ENCODE data around the gene PPP2R2C.

The PPP2R2C gene

DNA sequence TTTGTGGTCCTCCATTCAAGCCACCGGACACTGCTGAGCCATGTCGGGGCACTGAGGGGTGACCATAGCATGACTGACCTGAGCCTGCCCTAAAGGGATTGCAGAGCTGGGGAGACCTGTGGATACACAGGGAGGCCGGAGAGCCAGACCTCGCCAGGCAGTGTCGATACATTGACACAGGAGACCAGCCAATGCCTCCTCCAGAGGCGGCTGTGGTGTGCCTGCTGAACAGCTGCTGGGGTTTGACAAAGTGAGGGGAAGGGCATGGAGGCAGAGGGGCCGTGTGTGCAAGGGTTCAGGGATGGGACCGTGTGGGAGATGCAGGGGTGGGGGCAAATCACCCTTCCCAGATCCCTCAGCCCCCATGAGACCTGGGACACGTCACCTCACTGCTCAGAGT, 48.0 kb downstream of the PPP2R2C start:
- no peak for DNase-seq (ENCODE audit: low spot score)

DNA sequence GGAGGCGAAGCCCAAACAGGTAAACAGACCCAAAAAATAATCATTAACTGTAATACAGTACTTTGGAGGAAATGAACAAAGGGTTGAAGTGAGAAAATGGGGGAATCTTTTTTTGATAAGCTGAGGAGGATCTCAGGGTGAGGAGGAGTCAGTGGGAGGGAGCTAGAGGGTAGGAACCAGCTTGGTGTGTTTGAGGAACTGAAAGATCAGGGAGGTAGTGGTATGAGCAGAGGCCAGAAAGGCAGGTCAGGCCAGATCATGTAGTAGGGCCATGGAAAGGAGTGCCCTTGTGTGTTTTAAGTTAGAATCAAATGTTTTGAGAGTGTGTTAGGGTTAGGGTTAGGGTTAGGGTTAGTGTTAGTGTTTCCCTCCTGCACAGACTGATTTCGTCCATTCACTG, 48.8 kb downstream of the PPP2R2C start:
- DNase-seq (ENCODE audit: low spot score), result no peak

DNA sequence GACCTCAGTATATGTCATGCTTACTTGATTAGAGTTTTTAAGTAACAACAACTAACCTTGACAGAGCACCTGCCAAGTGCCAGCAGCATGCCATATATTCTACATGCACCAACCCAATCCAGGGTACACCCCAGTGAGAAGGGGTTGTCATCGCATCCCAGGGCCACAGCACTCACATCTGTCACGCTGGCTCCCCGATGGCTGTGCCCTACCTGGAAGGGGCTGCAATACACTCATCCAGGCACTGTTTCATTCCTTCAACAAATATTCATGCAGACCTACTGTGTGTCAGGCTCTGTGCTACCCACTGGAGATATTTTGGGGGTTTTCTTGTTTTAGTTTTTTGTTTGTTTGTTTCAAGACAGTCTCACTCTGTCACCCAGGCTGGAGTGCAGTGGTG, 49.5 kb downstream of the PPP2R2C start:
- no peak for DNase-seq (ENCODE audit: low spot score)

DNA sequence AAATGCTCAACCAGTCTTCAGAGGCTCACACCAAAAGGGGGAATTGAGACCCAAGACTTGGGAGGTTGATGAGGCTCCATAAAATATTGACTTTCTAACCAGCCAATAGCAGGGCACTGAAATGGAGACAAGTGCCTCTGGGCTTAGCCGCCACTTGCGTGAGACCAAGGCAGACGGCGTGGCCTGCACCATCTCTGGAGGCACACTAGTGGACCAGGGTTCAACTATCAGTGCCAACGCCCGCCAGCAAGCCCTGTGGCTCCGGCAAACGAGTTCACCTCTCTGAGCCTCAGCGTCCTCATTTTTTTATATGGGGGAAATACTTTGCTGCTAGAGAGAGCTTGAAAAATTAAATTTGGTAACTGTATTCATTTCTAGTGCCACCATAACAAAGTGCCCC, 50.3 kb downstream of the PPP2R2C start:
- no peak for DNase-seq (ENCODE audit: low spot score)

DNA sequence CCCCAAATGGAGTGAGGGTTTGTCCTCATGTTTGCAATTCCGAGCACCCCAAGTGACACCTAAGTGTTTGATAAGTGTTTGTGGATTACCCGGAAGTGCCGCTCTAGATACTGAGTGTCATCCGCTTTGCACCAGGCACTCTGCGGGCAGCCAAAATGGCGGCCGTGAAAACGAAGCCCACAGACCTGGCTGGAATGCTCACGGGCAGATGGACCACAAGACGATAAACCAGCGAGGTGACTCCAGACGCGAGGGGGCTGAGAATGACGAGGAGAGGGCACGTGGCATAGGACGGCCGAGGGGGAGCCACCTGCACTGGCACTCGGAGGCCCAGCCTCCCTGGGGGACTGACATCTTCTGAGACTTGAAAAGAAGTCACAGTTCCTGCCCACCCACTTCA, 51.0 kb downstream of the PPP2R2C start:
- DNase-seq (ENCODE audit: low spot score), result no peak

DNA sequence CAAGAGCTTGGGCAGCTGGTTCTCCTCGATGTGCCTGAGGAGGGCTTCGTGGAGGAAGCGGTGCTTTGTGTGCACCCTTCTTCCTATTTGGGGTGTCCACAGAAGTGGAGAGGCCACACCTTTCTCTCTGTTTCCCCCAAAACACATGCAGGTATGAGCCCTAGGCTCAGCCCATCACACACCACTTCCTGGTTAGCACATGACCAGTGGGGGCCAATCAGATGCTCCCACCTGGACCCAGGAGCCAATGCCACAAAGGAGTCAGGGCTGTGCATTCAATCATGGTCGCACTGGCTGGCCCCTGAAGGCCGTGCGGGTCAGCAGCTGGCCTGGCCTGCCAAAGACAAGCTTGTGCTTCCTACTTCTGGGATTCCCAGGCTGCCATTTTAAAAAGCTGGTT, 51.4 kb downstream of the PPP2R2C start:
- DNase-seq (ENCODE audit: low spot score), result no peak

DNA sequence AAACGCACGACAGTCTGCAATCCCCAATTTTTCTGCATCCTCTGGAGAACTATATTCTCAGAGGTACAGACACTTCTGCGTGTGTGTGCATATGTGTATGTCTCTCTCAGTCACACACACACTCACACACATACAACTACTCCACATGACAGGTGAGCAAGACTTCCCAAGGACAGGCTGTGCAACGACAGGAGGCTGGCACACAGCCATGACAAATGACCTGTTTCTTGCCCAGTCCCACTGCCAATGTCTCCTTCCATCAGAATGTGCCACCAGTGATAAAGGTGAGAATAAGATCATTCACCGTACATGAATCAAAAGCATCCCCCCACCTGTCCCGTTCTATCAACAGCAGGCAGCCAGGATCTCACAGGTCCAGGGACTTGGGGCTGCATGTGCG, 52.4 kb downstream of the PPP2R2C start:
- no peak for DNase-seq (ENCODE audit: low spot score)

DNA sequence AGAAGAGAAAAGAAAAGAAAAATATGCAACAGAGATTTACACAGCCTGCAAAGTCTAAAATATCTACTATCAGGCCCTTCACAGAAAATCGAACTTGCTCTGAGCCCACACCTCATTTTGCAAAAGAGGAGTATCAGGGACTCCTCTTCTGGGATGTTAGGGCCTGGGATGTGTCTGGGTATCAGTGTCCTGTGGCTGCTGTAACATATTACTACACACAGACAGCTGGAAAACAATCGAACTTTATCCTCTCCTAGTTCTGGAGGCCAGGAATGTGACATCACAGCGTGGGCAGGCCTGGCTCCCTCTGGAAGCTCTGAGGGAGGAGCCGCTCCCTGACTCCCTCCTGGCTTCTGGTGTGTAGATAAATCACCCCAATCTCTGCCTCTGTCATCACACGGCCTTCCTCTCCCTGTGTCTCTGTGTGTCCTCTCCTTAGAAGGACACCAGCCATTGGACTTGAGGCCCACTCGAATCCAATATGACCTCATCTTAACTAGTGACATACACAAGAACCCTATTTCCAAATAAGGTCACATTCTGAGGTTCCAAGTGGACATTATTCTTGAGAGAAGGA, 52.9 kb downstream of the PPP2R2C start:
- DNase-seq (ENCODE audit: low spot score), result no peak

DNA sequence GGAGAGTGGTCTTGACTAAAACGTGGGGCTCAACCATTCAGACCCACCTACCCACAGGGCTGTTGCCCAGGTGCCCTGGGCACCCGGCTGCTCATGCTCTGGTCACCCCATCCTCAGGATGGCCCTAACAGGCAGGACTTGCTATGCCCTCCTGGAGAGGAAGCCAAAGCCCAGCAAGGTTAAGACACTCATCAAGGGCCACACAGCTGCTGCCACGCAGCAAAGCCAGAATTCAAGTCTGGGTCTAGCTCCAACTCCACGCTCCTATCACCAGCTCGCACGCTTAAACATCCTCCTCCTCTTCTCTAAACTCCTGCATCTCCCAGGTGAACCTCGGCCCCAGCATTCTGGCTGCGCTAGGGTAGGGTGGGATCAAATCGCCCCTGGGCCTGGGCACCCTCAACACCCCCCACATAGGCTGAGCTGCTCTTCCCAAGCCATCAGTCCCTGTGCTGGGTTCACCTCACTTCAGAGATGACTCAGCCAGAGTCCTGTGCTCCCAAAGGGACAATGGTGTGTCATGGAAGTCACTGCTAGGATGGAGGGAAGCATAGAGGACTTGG, 54.1 kb downstream of the PPP2R2C start:
- DNase-seq (ENCODE audit: low spot score), result no peak

DNA sequence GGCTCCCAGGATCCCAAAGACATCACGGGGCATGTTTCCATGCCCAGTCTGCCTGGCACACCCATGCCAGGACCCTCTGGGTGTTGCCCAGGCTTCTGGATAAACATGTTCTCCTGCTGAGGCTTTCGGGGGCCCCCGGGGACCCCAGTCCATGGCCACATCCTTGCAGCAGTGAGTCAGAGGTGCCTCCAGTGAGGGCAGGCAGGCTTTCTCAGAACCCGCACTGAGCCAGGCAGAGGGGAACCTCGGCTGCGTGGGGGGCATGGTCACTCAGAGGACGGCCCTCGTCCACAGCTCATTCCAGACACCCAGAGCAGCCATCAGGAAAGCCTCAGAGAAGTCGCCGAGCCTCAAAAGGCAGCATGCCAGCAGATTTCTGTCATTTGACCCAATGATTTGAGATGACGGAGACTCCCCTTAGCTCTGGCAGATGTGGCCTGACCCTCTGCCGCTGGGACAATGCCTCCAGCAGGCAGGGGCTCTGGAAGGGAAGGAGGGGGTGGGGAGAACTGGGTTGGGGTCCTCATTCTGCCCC, 54.8 kb downstream of the PPP2R2C start:
- no peak for DNase-seq (ENCODE audit: low spot score)

DNA sequence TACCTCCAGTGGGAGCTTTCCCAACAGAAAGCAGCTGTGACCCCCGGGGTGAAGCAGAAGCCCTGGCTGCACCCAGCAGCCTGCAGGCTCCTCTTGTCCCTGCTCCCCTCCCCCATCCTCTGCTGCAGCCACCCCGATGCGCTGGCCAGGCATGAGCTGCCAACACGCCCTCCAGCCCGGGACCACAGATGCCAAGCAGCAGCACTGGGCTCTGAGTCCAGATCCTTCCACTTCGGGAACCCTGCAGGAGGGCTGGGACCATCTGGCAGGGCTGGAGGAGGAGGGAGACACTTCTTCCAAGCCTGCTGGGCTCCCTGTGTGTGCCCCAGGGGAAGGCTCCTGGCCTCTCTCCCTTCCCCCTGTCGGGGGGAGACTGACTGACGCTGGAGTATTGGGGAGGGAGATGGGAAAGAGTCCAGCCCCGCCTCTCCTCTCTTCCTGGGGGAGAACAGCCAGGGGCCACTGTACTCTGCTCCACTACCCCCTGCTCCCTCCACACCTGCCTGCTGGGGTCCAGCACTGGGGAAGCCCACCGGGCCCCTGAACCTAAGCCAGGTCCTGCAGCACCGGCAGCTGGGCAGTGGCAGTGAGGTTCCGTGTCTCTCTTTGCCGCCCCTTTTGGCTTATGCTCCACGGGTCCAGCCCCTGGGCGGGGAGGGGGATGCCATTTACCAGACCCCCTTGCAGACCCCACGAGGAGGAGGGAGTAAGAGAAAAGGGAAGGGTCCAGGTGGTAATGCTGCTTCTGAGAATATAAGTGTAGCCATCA, 55.7 kb downstream of the PPP2R2C start:
- DNase-seq (ENCODE audit: low spot score), result no peak

DNA sequence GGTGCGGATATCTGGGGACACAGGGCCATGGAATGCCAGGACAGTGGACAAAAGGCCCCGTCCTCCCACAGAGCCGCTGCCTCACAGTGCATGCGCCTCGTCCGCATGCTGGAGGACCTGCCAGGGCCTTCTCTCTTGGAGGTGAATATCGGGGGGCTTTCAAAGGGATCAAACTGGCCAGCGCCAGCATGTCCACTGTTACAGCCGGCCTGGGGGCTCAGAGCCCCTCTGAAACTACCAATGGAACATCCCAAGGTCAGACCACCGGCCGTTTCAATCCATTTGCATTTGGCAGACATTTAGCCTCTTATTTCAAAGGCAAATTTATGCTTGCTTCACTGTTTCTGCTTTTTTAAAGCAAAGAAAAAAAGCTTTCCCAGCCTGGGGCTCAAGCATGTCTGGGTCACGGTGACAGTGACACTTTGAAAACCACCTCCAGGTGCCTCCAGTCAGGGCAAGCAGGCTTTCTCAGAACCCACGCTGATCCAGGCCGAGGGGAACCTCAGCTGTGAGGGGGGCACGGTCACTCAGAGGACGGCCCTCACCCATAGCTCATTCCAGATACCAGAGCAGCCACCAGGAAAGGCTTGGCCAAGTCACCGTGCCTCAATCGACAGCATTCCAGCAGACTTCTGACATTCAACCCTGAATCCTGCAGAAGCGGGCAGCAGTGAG, 57.2 kb downstream of the PPP2R2C start:
- DNase-seq (ENCODE audit: low spot score), result no peak

DNA sequence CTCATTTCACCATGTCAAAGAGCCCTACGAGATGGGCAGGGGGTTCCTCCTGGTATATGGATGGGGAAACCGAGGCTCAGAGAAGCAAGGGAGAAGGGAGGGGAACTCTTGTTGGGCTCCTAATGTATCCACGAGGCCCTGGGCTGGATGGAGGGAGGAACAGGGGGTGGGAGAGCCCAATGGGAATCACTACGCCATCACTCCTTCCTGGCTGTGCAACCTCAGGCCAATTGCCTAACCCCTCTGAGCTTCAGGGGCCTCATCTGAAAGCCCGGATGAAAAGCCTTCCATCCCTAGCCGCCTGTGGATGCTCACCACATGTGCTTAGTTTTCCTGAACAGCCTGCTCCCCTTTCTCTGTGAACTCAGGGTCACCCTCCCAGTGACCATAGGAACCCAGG, 57.8 kb downstream of the PPP2R2C start:
- no peak for DNase-seq (ENCODE audit: low spot score)

DNA sequence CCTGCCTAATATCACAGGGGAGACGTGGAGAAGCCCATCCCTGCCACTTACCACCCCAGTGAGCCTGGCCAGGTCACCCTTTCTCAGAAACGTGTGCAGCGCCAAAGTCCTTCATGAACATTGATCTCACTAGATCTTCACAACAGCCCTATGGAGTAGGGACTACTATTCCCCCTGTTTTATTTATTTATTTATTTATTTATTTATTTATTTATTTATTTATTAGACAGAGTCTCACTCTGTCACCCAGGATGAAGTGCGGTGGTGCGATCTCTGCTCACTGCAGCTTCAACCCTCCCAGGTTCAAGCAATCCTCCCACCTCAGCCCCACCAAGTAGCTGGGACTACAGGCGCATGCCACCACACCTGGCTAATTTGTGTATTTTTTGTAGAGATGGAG, 61.8 kb downstream of the PPP2R2C start:
- no peak for DNase-seq (ENCODE audit: low spot score)

DNA sequence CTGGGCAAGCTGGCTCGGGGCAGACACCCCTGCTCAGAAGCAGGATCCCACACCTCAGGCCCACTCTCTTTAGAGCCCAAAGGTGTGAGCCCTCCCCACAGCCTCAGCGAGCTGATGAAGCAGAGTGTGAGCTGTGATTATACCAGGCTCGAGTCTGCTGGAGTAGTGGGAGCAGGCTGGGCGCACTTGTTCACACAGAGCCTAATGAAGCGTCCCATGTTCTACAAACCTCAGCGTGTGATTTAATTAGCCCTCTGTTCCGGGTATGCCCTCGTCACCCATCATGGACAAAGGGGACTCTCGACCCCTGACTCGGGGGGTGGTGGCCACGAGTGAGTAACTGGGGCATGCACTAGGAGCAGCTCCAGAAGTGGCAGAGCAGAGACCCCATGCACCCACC, 62.3 kb downstream of the PPP2R2C start:
- no peak for DNase-seq (ENCODE audit: low spot score)

DNA sequence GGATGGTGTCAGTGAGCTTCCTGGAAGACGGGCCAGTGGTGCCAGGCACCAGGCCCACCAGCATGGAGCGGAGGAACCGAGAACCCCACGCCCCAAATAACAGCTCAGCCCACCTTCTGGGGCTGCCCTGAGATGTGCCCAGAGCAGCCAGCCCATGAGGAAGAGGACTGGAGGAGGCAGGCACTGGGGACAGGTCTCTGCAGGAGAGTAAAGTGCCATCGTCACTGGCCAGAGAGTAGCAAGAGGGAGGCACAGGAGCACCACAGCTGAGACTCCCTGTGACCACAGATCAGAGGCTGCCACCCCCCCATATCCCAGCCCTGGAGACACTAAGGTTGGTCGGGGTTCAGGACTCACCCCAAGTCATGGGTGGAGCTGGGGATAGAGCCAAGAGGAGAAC, 63.0 kb downstream of the PPP2R2C start:
- DNase-seq (ENCODE audit: low spot score), result no peak

DNA sequence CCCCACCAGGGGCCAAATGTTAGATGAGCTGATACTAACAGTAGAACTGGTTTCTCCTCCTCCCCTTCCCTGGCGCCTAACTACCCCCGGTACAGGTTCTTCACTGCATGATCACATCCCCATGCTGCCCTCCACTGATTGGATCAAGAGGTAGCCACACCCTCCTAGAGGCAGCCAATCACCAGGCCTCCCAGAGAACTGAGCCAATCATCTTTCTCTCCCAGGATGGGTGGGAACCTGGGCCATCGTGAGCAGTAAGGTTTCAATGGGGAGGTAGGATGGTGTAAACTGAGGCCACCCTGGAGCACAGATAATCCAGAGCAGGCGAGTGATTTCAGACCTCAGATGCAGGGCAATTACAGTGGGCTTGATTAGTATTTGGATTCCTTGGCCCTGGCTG, 64.2 kb downstream of the PPP2R2C start:
- DNase-seq (ENCODE audit: low spot score), result no peak

DNA sequence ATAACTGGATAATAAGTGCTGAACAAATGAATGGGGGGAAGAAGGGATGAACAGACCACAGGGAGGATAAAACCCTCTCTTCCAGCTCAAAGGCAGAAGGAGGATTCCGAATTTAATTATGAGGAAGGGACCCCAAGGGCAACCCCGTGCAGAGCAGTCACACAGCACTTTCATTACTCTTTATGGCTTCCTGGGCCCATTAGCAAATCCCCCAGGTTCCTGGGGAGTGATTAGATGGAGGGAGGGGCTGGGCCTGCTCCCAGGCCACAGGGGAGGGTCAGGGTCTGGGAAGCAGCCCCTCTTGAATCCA, 67.1 kb downstream of the PPP2R2C start:
- DNase-seq (ENCODE audit: low spot score), result no peak

DNA sequence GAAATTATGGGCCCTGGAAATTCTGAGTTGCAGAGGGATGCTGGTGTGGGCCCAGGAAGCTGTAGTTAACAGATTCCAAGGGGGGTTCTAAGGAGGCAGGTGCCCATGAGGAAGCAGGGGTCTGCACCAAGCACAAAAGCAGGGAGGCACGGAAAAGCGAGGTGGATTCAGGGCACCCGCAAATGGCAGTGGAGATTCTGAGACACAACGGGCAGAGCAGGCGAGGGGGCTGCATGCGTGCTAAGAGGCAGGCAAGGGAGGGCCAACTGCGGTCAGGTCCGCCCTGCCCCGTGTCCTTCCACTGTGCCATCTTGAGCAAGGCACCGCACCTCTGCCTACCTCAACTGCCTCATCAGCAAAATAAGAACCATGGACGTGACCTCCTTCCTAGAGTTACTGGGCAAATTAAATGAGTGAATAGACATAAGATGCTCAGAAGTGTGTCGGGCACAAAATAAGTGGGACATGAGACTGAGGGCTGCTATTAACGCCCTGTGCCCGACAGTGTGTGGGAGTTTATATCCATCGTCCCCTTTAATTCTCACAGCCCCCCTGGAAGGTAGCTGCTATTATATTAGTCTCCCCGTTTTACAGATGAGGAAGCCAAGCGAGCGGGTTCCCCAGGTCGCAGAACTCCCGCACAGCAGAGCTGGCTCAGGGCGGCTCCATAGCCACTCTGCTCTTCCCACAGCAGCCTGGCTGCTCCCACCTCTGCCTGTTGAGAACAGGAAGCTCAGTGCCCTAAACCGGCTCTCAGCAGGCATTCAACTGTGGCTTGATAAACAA, 67.6 kb downstream of the PPP2R2C start:
- no peak for DNase-seq (ENCODE audit: low spot score)

DNA sequence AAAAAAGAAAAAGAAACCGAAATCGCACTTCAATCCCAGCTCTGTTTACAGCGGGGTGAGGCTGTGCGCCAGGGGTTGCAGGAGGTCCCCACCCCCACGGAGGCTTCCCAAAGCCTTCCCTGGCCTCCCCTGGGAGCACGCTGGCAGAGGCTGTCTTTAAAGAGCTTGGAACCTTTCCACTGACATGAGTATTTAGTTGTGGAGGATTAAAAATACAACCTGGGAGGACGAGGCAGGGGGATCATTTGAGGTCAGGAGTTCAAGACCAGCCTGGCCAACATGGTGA, 69.1 kb downstream of the PPP2R2C start:
- DNase-seq (ENCODE audit: low spot score), result no peak

DNA sequence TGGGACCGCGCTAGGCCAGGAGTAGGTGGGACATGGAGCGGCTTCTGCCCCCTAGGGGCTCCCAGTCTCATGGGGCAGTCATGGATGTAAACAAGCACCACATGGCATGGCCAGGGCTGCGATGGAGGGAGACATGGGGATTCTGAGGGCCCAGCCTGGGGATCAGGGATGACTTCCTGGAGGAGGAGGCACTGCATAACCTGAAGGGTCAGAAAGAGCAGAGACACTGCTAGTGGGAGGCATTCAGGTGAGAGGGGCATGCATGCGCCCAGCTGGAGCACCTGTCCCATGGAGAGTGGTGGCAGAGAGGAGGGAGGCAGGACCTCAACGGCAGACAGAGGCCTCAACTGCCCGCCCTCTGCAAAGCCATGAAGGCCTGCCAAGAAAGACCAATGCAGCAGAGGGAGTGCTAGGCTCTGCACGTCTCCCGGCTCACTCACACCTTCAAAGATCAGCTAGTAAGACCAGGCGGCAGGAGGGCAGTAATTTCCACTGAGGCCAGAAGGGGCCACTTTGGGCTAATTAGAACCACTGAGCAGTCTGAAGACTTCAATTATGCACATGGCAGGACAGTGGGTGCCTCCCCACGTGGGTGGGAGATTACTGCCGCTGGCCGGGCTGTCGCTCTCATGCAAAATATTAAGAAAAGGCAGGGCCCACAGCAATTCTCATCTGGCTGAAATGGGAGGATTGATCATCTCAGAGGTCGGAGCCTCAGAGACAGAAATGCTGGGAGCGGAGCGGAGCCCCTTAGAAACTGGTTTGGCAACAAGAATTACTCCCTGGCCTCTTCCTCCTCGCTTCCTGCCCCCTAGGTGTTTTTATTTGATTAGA, 69.6 kb downstream of the PPP2R2C start:
- DNase-seq (ENCODE audit: low spot score), result no peak

DNA sequence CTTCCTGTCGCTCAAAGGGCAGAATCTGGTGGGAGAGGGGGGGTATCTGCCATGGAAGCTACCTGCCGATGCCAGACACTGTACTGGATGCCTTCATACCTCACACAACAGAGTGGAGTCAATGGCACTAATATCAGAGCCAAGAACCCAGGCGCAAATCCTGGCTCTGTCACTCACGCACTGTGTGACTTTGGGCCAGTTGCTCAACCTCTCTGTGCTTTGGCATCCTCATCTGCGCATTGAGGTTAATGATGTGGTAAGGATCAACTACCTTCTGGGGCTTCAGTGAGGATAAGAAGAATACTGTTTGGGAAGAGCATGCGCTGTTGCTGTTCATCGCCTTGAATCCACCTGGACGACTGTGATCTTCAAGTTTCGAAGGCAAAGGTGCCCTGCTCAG, 70.6 kb downstream of the PPP2R2C start:
- DNase-seq (ENCODE audit: low spot score), result no peak

Data from CD4-positive, alpha-beta T cell treated with Interleukin-2 at 100 ng/mL for 4 hours (primary cell).